ENCODE measurements around the gene MOB3A. TPM values are rescaled to one million over a fixed set of nuclear protein-coding genes. Genes with fewer than 3 reads are reported as not detected.

MOB3A gene
- total and polyA plus RNA-seq, 10 of the 15 experiments (the other 5 are each of a cell fraction or from before 2014, with no cell fraction given) = 7.5 to 229 (median 79.4) TPM

GRCh38 chr19:2041683-2042484 lies 54.2 kb downstream of the MOB3A start:
- Histone ChIP-seq H3K4me3 (peak overlapping the region; percentile 71), H3K79me2 (ENCODE audit: control insufficient read depth, insufficient read depth, low read length) (peaks cover 38% of the 10 kb centered on the region), H4K20me1 (ENCODE audit: control insufficient read depth, insufficient read depth) (no peaks in the 10 kb centered on the region; the same call in 1 of the 2 replicates), H3K4me1 (ENCODE audit: control insufficient read depth, insufficient read depth, low read length) (peaks cover 39% of the 10 kb centered on the region), H3K27me3 (replicated peaks in 1 of 2; ENCODE audit: control insufficient read depth in 2 of 2, insufficient read depth in 2 of 2, low read length in 1 of 2) (no peaks in the 10 kb centered on the region), H2AFZ (ENCODE audit: control insufficient read depth, low read depth, low read length) (peak overlapping the region; percentile 29; the same call in 1 of the 2 replicates), H3K9me3 (replicated peaks; ENCODE audit: control insufficient read depth, insufficient read depth, low read length) (no peaks in the 10 kb centered on the region), H3K9ac (ENCODE audit: control insufficient read depth, insufficient read depth, low read length) (peak overlapping the region; percentile 86), H3K27ac (ENCODE audit: control insufficient read depth, insufficient read depth) (peak overlapping the region; percentile 92), H3K4me2 (ENCODE audit: control insufficient read depth, insufficient read depth) (peak overlapping the region; percentile 99), H3K36me3 (ENCODE audit: control insufficient read depth in 2 of 2, insufficient read depth in 2 of 2, low read length in 1 of 2) (peaks cover 23 to 33% of the 10 kb centered on the region in 2 experiments)
- FAIRE-seq = peak; percentile 97
- under 1% methylated on average over 42 of the region's 77 CpGs for WGBS (ENCODE audit: insufficient coverage, insufficient replicate concordance, low lambda C conversion rate, missing lambda C conversion rate)
- BruUV-seq (replicated peaks) = no TSS peak
- intact Hi-C loops (cut with micrococcal nuclease; ENCODE audit: unreplicated experiment) = no loop called here
- in situ Hi-C loops (cut with MboI) = no loop called here
- ChIA-PET CTCF (interaction anchor here (0.9 to 1.5 kb wide), 8 partner anchors 10 to 51 kb away, joined by 3 to 7 read pairs (median 4); partner anchors contain the start of gene MKNK2), POLR2A (interaction anchor here (0.6 to 4.3 kb wide), 15 partner anchors 9 to 144 kb away, joined by 3 to 37 read pairs (median 4); partner anchors contain the start of gene MKNK2), RAD21 (ENCODE audit: unreplicated experiment) (interaction anchor here (0.7 to 2.4 kb wide), 15 partner anchors 9 to 177 kb away, joined by 3 to 17 read pairs (median 4); partner anchors contain the start of gene AP3D1), SMC1A (ENCODE audit: uncharacterized antibody, unreplicated experiment) (interaction anchor here (0.7 to 1.9 kb wide), 8 partner anchors 11 to 110 kb away, joined by 3 to 9 read pairs (median 4); partner anchors contain the start of gene AP3D1)
- peak; percentile 73 for DNase-seq (ENCODE audit: low read depth, low spot score)
- ATAC-seq = peak; percentile 86
- TF ChIP-seq SUZ12 (IDR thresholded peaks at IDR 0.05; ENCODE audit: unreplicated experiment) = no peak
- no peak for TF ChIP-seq HDAC2 (IDR thresholded peaks at IDR 0.05)
- no peak for TF ChIP-seq SKIL (IDR thresholded peaks at IDR 0.05; ENCODE audit: low read depth, poor library complexity, severe bottlenecking)
- no peak for TF ChIP-seq ZNF217 (IDR thresholded peaks at IDR 0.05)
- TF ChIP-seq RAD51 (IDR thresholded peaks at IDR 0.05) = no peak
- TF ChIP-seq ZNF384 (IDR thresholded peaks at IDR 0.05; ENCODE audit: borderline replicate concordance, low read depth, low read length) = no peak
- TF ChIP-seq RUNX3 (IDR thresholded peaks at IDR 0.05; ENCODE audit: low read length) = peak; percentile 69
- TF ChIP-seq SRF (IDR thresholded peaks at IDR 0.05; ENCODE audit: low read depth in 2 of 2, low read length in 2 of 2) = no peak
- no peak for TF ChIP-seq GABPA (IDR thresholded peaks at IDR 0.05; ENCODE audit: low read depth)
- no peak for TF ChIP-seq RCOR1 (conservative IDR thresholded peaks at IDR 0.05; ENCODE audit: low read depth, low read length)
- no peak for TF ChIP-seq PKNOX1 (IDR thresholded peaks at IDR 0.05)
- TF ChIP-seq, protein P1, sequence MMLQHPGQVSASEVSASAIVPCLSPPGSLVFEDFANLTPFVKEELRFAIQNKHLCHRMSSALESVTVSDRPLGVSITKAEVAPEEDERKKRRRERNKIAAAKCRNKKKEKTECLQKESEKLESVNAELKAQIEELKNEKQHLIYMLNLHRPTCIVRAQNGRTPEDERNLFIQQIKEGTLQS (IDR thresholded peaks at IDR 0.05; ENCODE audit: borderline replicate concordance, extremely low read depth, low read depth, low read length) = no peak
- TF ChIP-seq ZBTB11 (CRISPR knock-in tag; IDR thresholded peaks at IDR 0.05) = no peak
- TF ChIP-seq NBN (IDR thresholded peaks at IDR 0.05) = no peak
- TF ChIP-seq JUNB (IDR thresholded peaks at IDR 0.05) = no peak
- TF ChIP-seq BHLHE40 (IDR thresholded peaks at IDR 0.05; ENCODE audit: borderline replicate concordance in 1 of 2, low read depth in 2 of 2, low read length in 1 of 2) = peak; percentile 73 to 92

All from GM12878 (cell line).